Occipital lobe (tissue), 2 donors: ENCODE results near the gene EFTUD2. TPM values are rescaled to one million over a fixed set of nuclear protein-coding genes. Genes with fewer than 3 reads are reported as not detected.
A peak's percentile ranks its signal among the peaks of the same experiment; 100 is the strongest.

Experiments used
- DNase-seq: peaks from one replicate; lab custom pipeline; 2025; lab: John Stamatoyannopoulos, UW
- total RNA-seq: library from RNA; depleted of rRNA; stranded (reverse); fragments of >200 nt; gene quantifications from one replicate; pipeline ENCODE4 v1.2.3, GENCODE V29; 2014

Gene EFTUD2
- total RNA-seq, 1 donor from 2014 or later: 88.9 TPM

GRCh38 chr17:44887971-44888954 is 11.0 kb downstream of the EFTUD2 start:
- no peak for DNase-seq

GRCh38 chr17:44887016-44887415 is 12.2 kb downstream of the EFTUD2 start:
- DNase-seq: no peak

- DNase-seq: no peak
Measured at GRCh38 chr17:44884941-44885340, 14.3 kb downstream of the EFTUD2 start.

- no peak for DNase-seq
Measured at GRCh38 chr17:44881145-44881544, 18.1 kb downstream of the EFTUD2 start.

GRCh38 chr17:44880062-44880461 is 19.2 kb downstream of the EFTUD2 start:
- DNase-seq: no peak

GRCh38 chr17:44879376-44879775 is 19.9 kb downstream of the EFTUD2 start:
- DNase-seq: no peak

- no peak for DNase-seq
Measured at GRCh38 chr17:44878627-44879221, 20.5 kb downstream of the EFTUD2 start.

- no peak for DNase-seq
Measured at GRCh38 chr17:44877121-44877520, 22.1 kb downstream of the EFTUD2 start.

GRCh38 chr17:44875761-44876160 is 23.5 kb downstream of the EFTUD2 start:
- no peak for DNase-seq

- peak; percentile 73 for DNase-seq
Measured at GRCh38 chr17:44872131-44872768, 27.0 kb downstream of the EFTUD2 start.

GRCh38 chr17:44871556-44871955 is 27.7 kb downstream of the EFTUD2 start:
- DNase-seq: peak; percentile 15

- no peak for DNase-seq
Measured at GRCh38 chr17:44867841-44868240, 31.4 kb downstream of the EFTUD2 start.

GRCh38 chr17:44865931-44866330 is 33.3 kb downstream of the EFTUD2 start:
- no peak for DNase-seq

- DNase-seq: peak; percentile 32
Measured at GRCh38 chr17:44865231-44865660, 34.0 kb downstream of the EFTUD2 start.

- no peak for DNase-seq
Measured at GRCh38 chr17:44864831-44865230, 34.4 kb downstream of the EFTUD2 start.

- DNase-seq: no peak
Measured at GRCh38 chr17:44863061-44863918, 36.0 kb downstream of the EFTUD2 start.

GRCh38 chr17:44862278-44862914 is 36.8 kb downstream of the EFTUD2 start:
- DNase-seq: no peak

GRCh38 chr17:44859701-44860100 is 39.5 kb downstream of the EFTUD2 start:
- no peak for DNase-seq

GRCh38 chr17:44854192-44854591 is 45.1 kb downstream of the EFTUD2 start:
- DNase-seq: no peak

GRCh38 chr17:44850612-44851011 is 48.6 kb downstream of the EFTUD2 start:
- no peak for DNase-seq

GRCh38 chr17:44850025-44850424 is 49.2 kb downstream of the EFTUD2 start:
- no peak for DNase-seq
